ENCODE data around the gene VPS37C.

- TF ChIP-seq CTCF (IDR thresholded peaks at IDR 0.05), result no peak
- no peak for TF ChIP-seq POLR2A (IDR thresholded peaks at IDR 0.05)
- TF ChIP-seq EP300 (IDR thresholded peaks at IDR 0.05), result no peak
Measured at GRCh38 chr11:61124574-61125309, 36.5 kb downstream of the VPS37C start.

All from ovary (tissue), 3 donors.